PC-9 (cell line): Measurements from ENCODE around the gene MUSK. TPM values are rescaled to one million over a fixed set of nuclear protein-coding genes. Genes with fewer than 3 reads are reported as not detected.

ENCODE experiments used
- BruUV-seq: library from RNA; stranded (reverse); fragments of 400-500 nt; replicated peaks from 2 replicates; lab custom pipeline; 2021; lab: Mats Ljungman, UMichigan
- CTCF ChIA-PET: fragments of 300-600 bp; sonication (Branson Sonifier 250); formaldehyde crosslinking; loops from one replicate; lab custom pipeline; 2022; ENCODE audit warnings: antibody characterized with exemption; lab: Charles Lee
- POLR2A ChIA-PET: fragments of 300-600 bp; sonication (Branson Sonifier 250); formaldehyde crosslinking; loops from one replicate; lab custom pipeline; 2022; ENCODE audit warnings: antibody characterized with exemption; ENCODE audit not compliant: unreplicated experiment; lab: Charles Lee
- DNase-seq, 2 experiments: peaks; one replicate each; pipeline versions ENCODE4 v3.0.0 to v3.0.0-alpha.2; 2015 to 2022; ENCODE audit warnings: mixed read lengths in 1 of 2
- H2AFZ ChIP-seq: fragments of 200-600 bp; sonication (generic); 2 replicates; pipeline ENCODE4 v1.8.1; 2017; ENCODE audit warnings: antibody characterized with exemption
- H3F3A ChIP-seq: fragments of 200-600 bp; sonication (generic); 2 replicates; pipeline ENCODE4 v1.8.1; 2017; ENCODE audit warnings: antibody characterized with exemption, mild to moderate bottlenecking, low read depth; ENCODE audit not compliant: insufficient read depth
- H3K27ac ChIP-seq: fragments of 200-600 bp; sonication (generic); 2 replicates; pipeline ENCODE4 v1.6.1; 2016; ENCODE audit warnings: mixed run types
- H3K27me3 ChIP-seq: fragments of 200-600 bp; sonication (generic); 2 replicates; pipeline ENCODE4 v1.6.1; 2016; ENCODE audit warnings: low read depth, mixed run types; ENCODE audit not compliant: insufficient read depth
- H3K36me3 ChIP-seq: fragments of 200-600 bp; sonication (generic); 2 replicates; pipeline ENCODE4 v1.6.1; 2016; ENCODE audit warnings: low read depth, mixed run types
- H3K4me1 ChIP-seq: fragments of 200-600 bp; sonication (generic); replicated peaks from 2 replicates; pipeline ENCODE4 v1.6.1; 2016; ENCODE audit warnings: mixed run types; ENCODE audit not compliant: insufficient read depth
- H3K4me2 ChIP-seq: fragments of 200-600 bp; sonication (generic); 2 replicates; pipeline ENCODE4 v1.6.1; 2017; ENCODE audit warnings: mixed run types
- H3K4me3 ChIP-seq: fragments of 200-600 bp; sonication (generic); 2 replicates; pipeline ENCODE4 v1.6.1; 2016; ENCODE audit warnings: mixed run types
- H3K79me2 ChIP-seq: fragments of 200-600 bp; sonication (generic); 2 replicates; pipeline ENCODE4 v1.6.1; 2017; ENCODE audit warnings: low read depth, mixed run types
- H3K9me2 ChIP-seq: fragments of 200-600 bp; sonication (generic); 2 replicates; pipeline ENCODE4 v1.8.1; 2017; ENCODE audit warnings: mild to moderate bottlenecking; ENCODE audit not compliant: insufficient read depth
- H3K9me3 ChIP-seq: fragments of 200-600 bp; sonication (generic); 2 replicates; pipeline ENCODE4 v1.8.1; 2016; ENCODE audit warnings: low read depth; ENCODE audit not compliant: insufficient read depth
- H4K20me1 ChIP-seq: fragments of 200-600 bp; sonication (generic); 2 replicates; pipeline ENCODE4 v1.8.1; 2017; ENCODE audit not compliant: insufficient read depth
- CTCF ChIP-seq: fragments of 200-600 bp; sonication (generic); conservative IDR thresholded peaks from 2 replicates; pipeline ENCODE4 v1.6.1; 2017; ENCODE audit warnings: mixed run types, antibody characterized with exemption, mild to moderate bottlenecking, moderate library complexity
- EZH2 ChIP-seq: fragments of 200-600 bp; sonication (generic); IDR thresholded peaks from 2 replicates; pipeline ENCODE4 v1.8.0; 2017; ENCODE audit warnings: antibody characterized with exemption, low read depth
- intact Hi-C: fragments of 100-400 bp; cut with micrococcal nuclease; formaldehyde crosslinking; loops from one replicate; pipeline ENCODE4 v1.10.0; 2022; ENCODE audit not compliant: unreplicated experiment
- total RNA-seq: library from RNA; stranded (reverse); gene quantifications from 2 replicates; pipeline ENCODE4 v1.2.3, GENCODE V29; 2021

Gene MUSK
- total RNA-seq, 1 experiment from 2014 or later: not detected

GRCh38 chr9:110745676-110746075, 77.1 kb downstream of the MUSK start:
- Histone ChIP-seq H3K4me2 (peak overlapping the region; percentile 67), H3K27ac (peak overlapping the region; percentile 87), H2AFZ (no peak overlapping the region), H3K27me3 (no peaks in the 10 kb centered on the region), H3K9me2 (no peaks in the 10 kb centered on the region), H4K20me1 (no peaks in the 10 kb centered on the region), H3K9me3 (peaks cover 17% of the 10 kb centered on the region; the same call in 1 of the 2 replicates), H3K36me3 (0 out of 2 replicates have a peak, but pooled peaks cover under 1% of the 10 kb centered on the region), H3F3A (peaks cover 37% of the 10 kb centered on the region), H3K4me3 (0 out of 2 replicates have a peak overlapping the region, but pooled peaks have one; percentile 15), H3K79me2 (no peaks in the 10 kb centered on the region), H3K4me1 (peaks cover 48% of the 10 kb centered on the region)
- DNase-seq: peak; percentile 41 to 71
- ChIA-PET POLR2A (interaction anchor here (0.6 to 0.7 kb wide), 2 partner anchors 195 to 389 kb away, joined by 4 to 10 read pairs; no protein-coding TSS in a partner anchor), CTCF (interaction anchor here (0.6 kb wide), 1 partner anchor 612 kb away, joined by 3 read pairs; no protein-coding TSS in a partner anchor)
- BruUV-seq: no TSS peak
- intact Hi-C loops: loop anchor here (2.0 to 10.0 kb wide), 7 partner anchors 89 to 553 kb away; partner anchors contain the start of genes LPAR1 and TXN
- no peak for TF ChIP-seq CTCF

GRCh38 chr9:110746211-110746930, 77.8 kb downstream of the MUSK start:
- no peaks in the 10 kb centered on the region for H3K79me2 ChIP-seq
- peak overlapping the region; percentile 67 for H3K4me2 ChIP-seq
- no peaks in the 10 kb centered on the region for H3K9me2 ChIP-seq
- H3K4me3 ChIP-seq: no peak overlapping the region
- H3K4me1 ChIP-seq: peaks cover 48% of the 10 kb centered on the region
- CTCF ChIA-PET: no interaction called here
- no peak for DNase-seq
- no TSS peak for BruUV-seq
- H3K27me3 ChIP-seq: no peaks in the 10 kb centered on the region
- intact Hi-C loops: loop anchor here (5.0 to 10.0 kb wide), 4 partner anchors 88 to 291 kb away; partner anchors contain the start of gene LPAR1
- POLR2A ChIA-PET: interaction anchor here (0.6 to 0.7 kb wide), 2 partner anchors 196 to 388 kb away, joined by 4 to 10 read pairs; no protein-coding TSS in a partner anchor
- H2AFZ ChIP-seq: no peak overlapping the region
- H3K36me3 ChIP-seq: no peaks in the 10 kb centered on the region
- peaks cover 37% of the 10 kb centered on the region for H3F3A ChIP-seq
- H4K20me1 ChIP-seq: no peaks in the 10 kb centered on the region
- H3K9me3 ChIP-seq: peaks cover 22% of the 10 kb centered on the region; the same call in 1 of the 2 replicates
- H3K27ac ChIP-seq: peak overlapping the region; percentile 87
- TF ChIP-seq EZH2 (no peak), CTCF (no peak)

DNA sequence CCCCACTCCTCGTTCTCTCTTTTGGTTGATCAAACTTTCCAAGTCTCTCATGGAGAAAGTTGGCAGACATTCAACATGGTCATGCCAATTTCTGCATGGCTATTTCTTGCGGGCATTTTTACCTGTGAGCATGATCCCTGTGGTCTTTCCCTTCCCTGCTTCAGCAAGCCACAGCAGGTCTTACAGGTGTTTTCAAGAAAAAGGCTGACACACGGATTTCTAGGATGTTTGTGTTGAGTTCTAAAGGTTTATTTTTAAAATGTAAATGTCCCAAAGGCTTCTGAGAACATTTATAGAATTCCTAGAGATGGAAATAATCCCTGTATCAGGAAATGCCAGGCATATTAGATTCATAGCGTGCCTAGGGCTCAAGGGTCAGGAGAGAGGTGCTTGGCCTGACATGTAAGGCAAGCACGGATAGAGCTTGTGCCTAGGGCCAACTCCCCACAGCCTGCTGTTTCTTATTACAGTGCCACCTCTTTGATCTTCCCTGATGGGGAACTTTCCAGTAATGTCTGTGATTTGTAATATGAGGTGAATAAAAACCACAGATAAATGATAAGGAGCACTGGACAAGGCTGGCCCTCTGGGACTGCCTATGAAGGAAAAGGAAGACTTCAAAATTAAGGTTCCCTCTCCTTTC, 79.8 kb downstream of the MUSK start:
- BruUV-seq: no TSS peak
- H3K4me2 ChIP-seq: no peak overlapping the region

More for the DNA sequence above, 79.8 kb downstream of the MUSK start:
- Histone ChIP-seq H3F3A (peaks cover 45% of the 10 kb centered on the region), H3K36me3 (no peaks in the 10 kb centered on the region), H2AFZ (no peak overlapping the region), H3K9me2 (no peaks in the 10 kb centered on the region), H3K4me3 (no peak overlapping the region), H3K79me2 (no peaks in the 10 kb centered on the region), H3K4me1 (peaks cover 55% of the 10 kb centered on the region), H3K27ac (no peak overlapping the region), H3K9me3 (peaks cover 15% of the 10 kb centered on the region; the same call in 1 of the 2 replicates), H3K27me3 (no peaks in the 10 kb centered on the region), H4K20me1 (no peaks in the 10 kb centered on the region)
- intact Hi-C loops: loop anchor here (5.0 to 10.0 kb wide), 4 partner anchors 86 to 289 kb away; partner anchors contain the start of gene LPAR1
- TF ChIP-seq EZH2: no peak
- POLR2A ChIA-PET: interaction anchor here (0.7 kb wide), 1 partner anchor 555 kb away, joined by 3 read pairs; no protein-coding TSS in a partner anchor
- CTCF ChIA-PET: no interaction called here
- peak; percentile 61 to 76 for DNase-seq
